Glutamatergic neuron (in vitro differentiated cells): ENCODE measurements around the gene LDLRAD1. TPM values are rescaled to one million over a fixed set of nuclear protein-coding genes. Genes with fewer than 3 reads are reported as not detected.

Source experiments
- DNase-seq: peaks from one replicate; pipeline ENCODE4 v3.0.0; 2022
- H3K27ac Mint-ChIP-seq: one replicate; pipeline ENCODE4 v1.8.0; 2020; ENCODE audit warnings: mild to moderate bottlenecking, mixed read lengths, inconsistent platforms; ENCODE audit not compliant: unreplicated experiment
- H3K27me3 Mint-ChIP-seq: one replicate; pipeline ENCODE4 v1.8.0; 2020; ENCODE audit warnings: mild to moderate bottlenecking, moderate library complexity, mixed read lengths, inconsistent platforms; ENCODE audit not compliant: unreplicated experiment
- H3K36me3 Mint-ChIP-seq: one replicate; pipeline ENCODE4 v1.8.0; 2020; ENCODE audit warnings: mild to moderate bottlenecking, mixed read lengths, inconsistent platforms; ENCODE audit not compliant: unreplicated experiment
- H3K4me1 Mint-ChIP-seq: one replicate; pipeline ENCODE4 v1.8.0; 2020; ENCODE audit warnings: mild to moderate bottlenecking, low read depth, mixed read lengths, inconsistent platforms; ENCODE audit not compliant: unreplicated experiment
- H3K4me3 Mint-ChIP-seq: one replicate; pipeline ENCODE4 v1.8.0; 2020; ENCODE audit warnings: mild to moderate bottlenecking, mixed read lengths, inconsistent platforms; ENCODE audit not compliant: unreplicated experiment
- H3K9me3 Mint-ChIP-seq: one replicate; pipeline ENCODE4 v1.8.0; 2020; ENCODE audit warnings: mild to moderate bottlenecking, moderate library complexity, mixed read lengths, inconsistent platforms; ENCODE audit not compliant: unreplicated experiment
- CTCF ChIP-seq: fragments of 200-600 bp; sonication (generic); IDR thresholded peaks from one replicate; pipeline ENCODE4 v1.5.0; 2021; ENCODE audit not compliant: partially characterized antibody, unreplicated experiment
- total RNA-seq: library from RNA; stranded (reverse); fragmentation: NEBNext Ultra II Directional; extraction: Animal tissue kit (Norgen Biotek cat#: 25700); gene quantifications from one replicate; pipeline ENCODE4 v1.2.1, GENCODE V29; 2021; ENCODE audit not compliant: unreplicated experiment

LDLRAD1 gene
- total RNA-seq, 1 donor from 2014 or later = not detected

- TF ChIP-seq CTCF = no peak
- no peak for DNase-seq
- H3K36me3 Mint-ChIP-seq = peaks cover 6% of the 10 kb centered on the region
- no peak overlapping the region for H3K4me3 Mint-ChIP-seq
- peaks cover 8% of the 10 kb centered on the region for H3K4me1 Mint-ChIP-seq
- H3K27me3 Mint-ChIP-seq = peaks cover 4% of the 10 kb centered on the region
- H3K27ac Mint-ChIP-seq = no peak overlapping the region
- H3K9me3 Mint-ChIP-seq = no peaks in the 10 kb centered on the region
Measured at GRCh38 chr1:53968125-53968513, 49.9 kb downstream of the LDLRAD1 start.

- Mint-ChIP-seq H3K4me1 (peaks cover 8% of the 10 kb centered on the region), H3K27ac (peak overlapping the region; percentile 75), H3K9me3 (no peaks in the 10 kb centered on the region), H3K36me3 (peaks cover 3% of the 10 kb centered on the region), H3K27me3 (peaks cover 4% of the 10 kb centered on the region), H3K4me3 (no peak overlapping the region)
- no peak for TF ChIP-seq CTCF
- no peak for DNase-seq
Measured at GRCh38 chr1:53967409-53968124, 50.4 kb downstream of the LDLRAD1 start.

- peaks cover 3% of the 10 kb centered on the region for H3K36me3 Mint-ChIP-seq
- H3K9me3 Mint-ChIP-seq = no peaks in the 10 kb centered on the region
- H3K4me3 Mint-ChIP-seq = no peak overlapping the region
- peaks cover 4% of the 10 kb centered on the region for H3K27me3 Mint-ChIP-seq
- peak overlapping the region; percentile 75 for H3K27ac Mint-ChIP-seq
- TF ChIP-seq CTCF = no peak
- no peak for DNase-seq
- H3K4me1 Mint-ChIP-seq = peaks cover 8% of the 10 kb centered on the region
Measured at GRCh38 chr1:53966794-53967193, 51.2 kb downstream of the LDLRAD1 start.

GRCh38 chr1:53964109-53964508, 53.9 kb downstream of the LDLRAD1 start:
- no peak for DNase-seq
- Mint-ChIP-seq H3K27me3 (peaks cover 2% of the 10 kb centered on the region), H3K4me3 (no peak overlapping the region), H3K36me3 (peaks cover 3% of the 10 kb centered on the region), H3K27ac (no peak overlapping the region), H3K4me1 (peaks cover 8% of the 10 kb centered on the region), H3K9me3 (no peaks in the 10 kb centered on the region)
- TF ChIP-seq CTCF = no peak

GRCh38 chr1:53963460-53963859, 54.5 kb downstream of the LDLRAD1 start:
- H3K27ac Mint-ChIP-seq = no peak overlapping the region
- no peak overlapping the region for H3K4me3 Mint-ChIP-seq

More at GRCh38 chr1:53963460-53963859, 54.5 kb downstream of the LDLRAD1 start:
- Mint-ChIP-seq H3K4me1 (peaks cover 8% of the 10 kb centered on the region), H3K9me3 (no peaks in the 10 kb centered on the region), H3K27me3 (peaks cover 2% of the 10 kb centered on the region), H3K36me3 (no peaks in the 10 kb centered on the region)
- TF ChIP-seq CTCF = no peak
- no peak for DNase-seq
